Heart left ventricle (tissue), 13 donors: ENCODE data around the gene SCPEP1.

Source experiments
- POLR2A ChIP-seq, 2 donors: fragments of 450-650 bp; IDR thresholded peaks; one replicate each; pipeline ENCODE4 v1.6.1; 2017; ENCODE audit warnings: antibody characterized with exemption in 2 of 2, mild to moderate bottlenecking in 2 of 2, moderate library complexity in 2 of 2
- TF ChIP-seq, protein P1 (sequence below), 12 donors: fragments of 200-600 bp; sonication (generic) in 4 of 12; IDR thresholded peaks; one replicate each; pipeline versions ENCODE4 v1.5.0 to v1.8.0; 2018 to 2022; ENCODE audit warnings: antibody characterized with exemption in 12 of 12, mild to moderate bottlenecking in 5 of 12
- donor health status: ischemic (EF 13 %, LVEDD 7.1; RV severe dilation, severe dysfunction).
- donor health status: DM: no; HTN: yes; CAD: no.
- donor health status: DM: no; HTN: no; CAD: no.
- donor health status: ischemic (EF 25% LVEDD 6.9; RV normal size, moderate dysfunction).
- donor health status: ischemic (EF 25% LVEDD 5.7; RV mildly dilated, moderate dysfunction).
- donor health status: ischemic (EF 35%, LVEDD 5.7; RV mildly dilated, moderate dysfunction).
- donor health status: nonischemic (EF 11% LVEDD 7.7; RV severe dilation, severe dysfunction).
- donor health status: DM: yes; HTN: yes; CAD: no.
- donor health status: PGD.
- donor health status: ischemic (EF 29% LVEDD 5.4; RV normal size, mild dysfunction).
- donor health status: nonischemic (EF 23%, LVEDD 6.1; RV moderate dilation, normal function).

DNA sequence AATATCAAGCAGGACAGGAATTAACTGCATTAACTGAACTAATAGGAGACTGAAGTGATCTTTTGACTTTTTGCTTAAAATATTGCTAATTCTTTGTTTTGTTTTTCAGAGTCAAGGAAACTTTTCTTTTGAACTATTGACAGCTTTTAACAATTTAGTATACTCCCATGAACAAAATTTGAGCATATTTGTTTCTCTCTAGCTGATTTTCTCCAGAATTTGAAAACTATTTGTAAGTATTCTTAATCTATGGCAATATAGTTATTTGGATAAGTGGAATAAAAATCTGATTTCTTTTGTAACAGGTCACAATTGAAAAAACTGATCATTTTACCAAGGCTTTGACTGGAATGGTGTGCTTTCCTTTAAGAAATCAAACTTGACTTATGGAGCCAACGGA, 7.0 kb upstream of the SCPEP1 start:
- TF ChIP-seq, protein P1, sequence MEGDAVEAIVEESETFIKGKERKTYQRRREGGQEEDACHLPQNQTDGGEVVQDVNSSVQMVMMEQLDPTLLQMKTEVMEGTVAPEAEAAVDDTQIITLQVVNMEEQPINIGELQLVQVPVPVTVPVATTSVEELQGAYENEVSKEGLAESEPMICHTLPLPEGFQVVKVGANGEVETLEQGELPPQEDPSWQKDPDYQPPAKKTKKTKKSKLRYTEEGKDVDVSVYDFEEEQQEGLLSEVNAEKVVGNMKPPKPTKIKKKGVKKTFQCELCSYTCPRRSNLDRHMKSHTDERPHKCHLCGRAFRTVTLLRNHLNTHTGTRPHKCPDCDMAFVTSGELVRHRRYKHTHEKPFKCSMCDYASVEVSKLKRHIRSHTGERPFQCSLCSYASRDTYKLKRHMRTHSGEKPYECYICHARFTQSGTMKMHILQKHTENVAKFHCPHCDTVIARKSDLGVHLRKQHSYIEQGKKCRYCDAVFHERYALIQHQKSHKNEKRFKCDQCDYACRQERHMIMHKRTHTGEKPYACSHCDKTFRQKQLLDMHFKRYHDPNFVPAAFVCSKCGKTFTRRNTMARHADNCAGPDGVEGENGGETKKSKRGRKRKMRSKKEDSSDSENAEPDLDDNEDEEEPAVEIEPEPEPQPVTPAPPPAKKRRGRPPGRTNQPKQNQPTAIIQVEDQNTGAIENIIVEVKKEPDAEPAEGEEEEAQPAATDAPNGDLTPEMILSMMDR (IDR thresholded peaks at IDR 0.05): no peak
- TF ChIP-seq POLR2A (IDR thresholded peaks at IDR 0.05): no peak
